Measurements from ENCODE around the gene PTDSS2.

GRCh38 chr11:429391-429790 is 20.7 kb upstream of the PTDSS2 start:
- TF ChIP-seq CTCF (IDR thresholded peaks at IDR 0.05) (no peak), POLR2AphosphoS5 (IDR thresholded peaks at IDR 0.05) (no peak)

All from stomach (tissue), 4 donors.